GM21723 (cell line): Measurements from ENCODE around the gene MYH1.

Source experiments
- ATAC-seq: cut with Tn5 transposase; IDR thresholded peaks from one replicate; pipeline ENCODE4 v1.9.1; 2021; ENCODE audit warnings: mild to moderate bottlenecking, moderate library complexity; ENCODE audit not compliant: unreplicated experiment

Gene MYH1

DNA sequence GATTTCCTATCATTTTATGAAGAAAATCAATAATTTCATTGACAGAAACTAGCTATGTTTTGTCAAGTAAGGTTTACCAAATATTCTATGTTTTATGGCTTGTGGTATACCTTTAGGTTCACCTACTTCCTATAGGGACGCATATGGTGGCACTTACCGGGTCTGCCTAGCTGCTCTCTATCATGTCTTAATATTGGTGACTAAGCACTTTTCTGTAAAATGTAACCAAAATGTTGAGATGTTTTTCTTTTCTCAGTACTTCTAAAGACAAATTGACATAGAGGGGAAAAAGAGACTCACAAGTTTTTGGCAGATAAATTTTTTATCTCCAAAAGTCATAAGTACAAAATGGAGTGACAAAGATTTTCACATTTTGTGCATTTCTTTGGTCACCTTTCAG lies 26.3 kb downstream of the MYH1 start:
- ATAC-seq, result no peak

- ATAC-seq, result no peak
Measured at GRCh38 chr17:10482252-10482651, 36.1 kb downstream of the MYH1 start.

DNA sequence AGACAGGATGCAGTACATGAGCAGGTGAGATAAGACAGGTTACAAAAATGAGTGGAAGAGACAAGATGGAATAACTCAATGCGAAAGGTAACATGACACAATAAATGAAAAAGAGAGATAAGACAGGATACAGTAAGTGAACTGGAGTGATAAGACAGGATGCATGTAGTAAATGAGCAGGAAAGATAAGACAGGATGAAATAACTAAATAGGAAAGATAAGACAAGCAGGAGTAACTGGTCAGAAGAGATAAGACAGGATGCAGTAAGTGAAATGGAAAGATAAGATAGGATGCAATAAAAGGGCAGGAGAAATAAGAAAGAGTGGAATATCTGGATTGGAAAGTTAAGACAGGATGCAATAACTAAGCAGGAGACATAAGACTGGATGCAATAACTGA lies 40.6 kb downstream of the MYH1 start:
- ATAC-seq, result no peak

GRCh38 chr17:10474536-10474935 lies 43.8 kb downstream of the MYH1 start:
- ATAC-seq, result no peak

DNA sequence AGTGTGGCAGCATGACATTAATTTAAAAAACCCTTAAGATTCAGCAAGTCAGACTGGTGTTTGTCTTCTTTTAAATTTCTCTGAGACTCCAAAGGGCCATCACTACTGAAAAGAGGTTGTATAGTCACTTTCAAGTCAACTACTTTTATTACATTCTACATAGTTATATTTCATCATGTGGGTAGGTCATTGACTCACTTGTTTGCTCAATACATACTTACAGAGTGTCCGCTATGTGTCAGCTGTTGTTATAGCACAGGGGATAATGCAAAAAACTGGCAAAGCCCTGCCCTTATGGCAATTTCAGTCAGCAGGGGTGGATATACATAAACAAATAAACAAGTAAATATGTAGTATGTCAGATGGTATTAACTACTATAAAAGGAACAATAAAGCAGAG lies 46.5 kb downstream of the MYH1 start:
- no peak for ATAC-seq

- no peak for ATAC-seq
Measured at GRCh38 chr17:10469459-10469858, 48.9 kb downstream of the MYH1 start, which contains the start of gene MYH4. Gene MYH4, minus strand, starts transcription at chr17:10469559. Its CDS starts 2,814 bp downstream, at chr17:10466745.

- no peak for ATAC-seq
Measured at GRCh38 chr17:10463402-10463801, 54.9 kb downstream of the MYH1 start.

DNA sequence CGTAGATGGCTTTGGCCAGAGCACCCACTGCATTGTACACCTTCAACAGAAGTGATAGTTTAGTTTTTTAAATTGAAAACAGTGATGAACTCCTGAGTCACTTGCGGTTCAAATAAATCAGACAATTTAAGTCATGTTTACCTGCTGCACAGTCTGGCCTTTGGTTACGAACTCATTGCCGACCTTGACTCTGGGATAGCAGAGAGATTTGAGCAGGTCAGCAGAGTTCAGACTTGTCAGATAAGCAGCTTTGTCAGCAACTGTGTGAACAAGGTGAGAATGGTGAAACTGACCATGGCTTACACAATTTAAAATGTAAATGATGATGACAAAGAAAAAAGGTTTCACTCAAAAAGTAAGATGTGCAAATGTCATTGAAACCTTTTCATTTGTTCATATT lies 58.3 kb downstream of the MYH1 start:
- ATAC-seq, result no peak

GRCh38 chr17:10458701-10459100 lies 59.6 kb downstream of the MYH1 start:
- ATAC-seq, result no peak

- no peak for ATAC-seq
Measured at GRCh38 chr17:10457952-10458351, 60.4 kb downstream of the MYH1 start.

DNA sequence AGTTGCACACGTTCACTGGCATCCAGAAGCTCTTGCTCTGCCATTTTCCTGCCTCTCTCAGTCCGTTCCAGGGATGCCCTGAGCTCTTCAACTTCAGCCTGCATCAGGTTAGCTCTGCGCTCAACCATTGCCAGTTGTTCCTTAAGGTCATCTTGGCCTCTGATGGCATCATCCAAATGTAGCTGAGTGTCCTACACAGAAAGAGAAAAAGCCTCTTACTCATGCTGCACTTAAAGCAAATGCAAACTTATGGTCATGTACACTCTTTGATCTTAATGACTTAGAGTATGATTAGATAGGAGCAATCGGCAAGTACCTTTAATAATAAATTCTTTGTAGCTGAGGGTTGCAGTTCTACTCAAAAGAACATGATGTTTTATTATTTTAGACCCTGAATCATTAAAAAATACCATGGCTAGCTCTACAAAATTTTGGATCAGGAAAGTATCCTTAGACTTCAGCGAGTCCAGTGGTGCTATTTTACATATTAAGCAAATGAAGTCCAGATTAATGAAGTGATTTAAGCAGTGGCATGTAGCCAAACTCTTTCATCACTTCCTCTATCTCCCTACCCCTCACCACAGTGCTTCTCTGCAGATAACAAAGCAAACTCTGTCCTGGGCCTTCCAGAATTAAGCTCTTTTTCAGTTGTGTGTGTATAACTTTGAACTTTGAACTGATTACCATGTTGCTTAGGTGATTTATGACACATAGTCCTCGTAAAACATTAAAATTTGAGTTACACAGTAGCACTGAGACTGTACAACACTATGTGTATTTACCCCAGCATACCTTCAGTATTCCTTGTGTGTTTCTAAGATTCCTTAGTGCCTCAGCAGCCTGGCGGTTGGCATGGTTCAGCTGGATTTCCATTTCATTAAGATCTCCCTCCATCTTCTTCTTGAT lies 71.1 kb downstream of the MYH1 start:
- ATAC-seq, result no peak
